Mesodermal cell (in vitro differentiated cells): ENCODE results near the gene TRPC4AP.

Experiments used
- H3K27ac ChIP-seq: 2 replicates; pipeline ENCODE4 v1.7.0; 2013; ENCODE audit warnings: mild to moderate bottlenecking, low read depth, low read length, moderate library complexity; ENCODE audit not compliant: severe bottlenecking
- H3K36me3 ChIP-seq: 2 replicates; pipeline ENCODE4 v1.7.1; 2013; ENCODE audit warnings: mild to moderate bottlenecking, low read length, moderate library complexity; ENCODE audit not compliant: control insufficient read depth, insufficient read depth
- H3K4me1 ChIP-seq: one replicate; pipeline ENCODE4 v1.7.1; 2013; ENCODE audit warnings: mild to moderate bottlenecking, low read length; ENCODE audit not compliant: insufficient read depth, control insufficient read depth, poor library complexity, severe bottlenecking
- H3K4me3 ChIP-seq: 2 replicates; pipeline ENCODE4 v1.7.0; 2013; ENCODE audit warnings: low read length, control low read depth, mild to moderate bottlenecking; ENCODE audit not compliant: insufficient read depth, poor library complexity, severe bottlenecking; ENCODE audit errors: extremely low read depth
- H3K9me3 ChIP-seq: 2 replicates; pipeline ENCODE4 v1.7.1; 2013; ENCODE audit warnings: mild to moderate bottlenecking, low read length, moderate library complexity; ENCODE audit not compliant: control insufficient read depth
- WGBS, 2 experiments: methylation state at CpG; one replicate each; pipeline ENCODE4 v1.1.5; 2013; ENCODE audit warnings: missing lambda C conversion rate in 2 of 2; ENCODE audit not compliant: insufficient coverage in 2 of 2; 5-methylcytosine and 5-hydroxymethylcytosine counted together

TRPC4AP gene

GRCh38 chr20:34964486-34964885 lies 128.1 kb downstream of the TRPC4AP start:
- H3K4me3 ChIP-seq = no peak overlapping the region
- H3K36me3 ChIP-seq = no peaks in the 10 kb centered on the region
- WGBS, 2 experiments = 83 to 100% methylated on average over 1 to 2 of the region's 5 CpGs
- H3K9me3 ChIP-seq = no peaks in the 10 kb centered on the region
- H3K4me1 ChIP-seq = no peaks in the 10 kb centered on the region
- no peak overlapping the region for H3K27ac ChIP-seq

GRCh38 chr20:34956751-34957472 lies 135.7 kb downstream of the TRPC4AP start:
- Histone ChIP-seq H3K36me3 (no peaks in the 10 kb centered on the region), H3K27ac (no peak overlapping the region), H3K4me1 (peaks cover 3% of the 10 kb centered on the region), H3K9me3 (no peaks in the 10 kb centered on the region), H3K4me3 (no peak overlapping the region)
- WGBS, 2 experiments = 90 to 93% methylated on average over 20 to 21 of the region's 21 CpGs

- Histone ChIP-seq H3K36me3 (peaks cover 7% of the 10 kb centered on the region), H3K27ac (peak overlapping the region; percentile 87), H3K4me3 (peak overlapping the region; percentile 55), H3K9me3 (no peaks in the 10 kb centered on the region), H3K4me1 (peaks cover 3% of the 10 kb centered on the region)
- WGBS, 2 experiments = 0 to 26% methylated on average over 3 of the region's 6 CpGs
These were observed 136.6 kb downstream of the TRPC4AP start for GRCh38 chr20:34956041-34956458.

GRCh38 chr20:34955231-34956040 lies 137.2 kb downstream of the TRPC4AP start, which contains the start of the genes GSS and MYH7B:
Gene GSS (minus strand): TSS chr20:34955806. CDS start chr20:34951852, 3,954 bp downstream.
Gene MYH7B (plus strand): TSS chr20:34955868. CDS start chr20:34978006, 22,138 bp downstream.
- H3K9me3 ChIP-seq = no peaks in the 10 kb centered on the region
- peaks cover 3% of the 10 kb centered on the region for H3K4me1 ChIP-seq
- peak within 1 kb of the TSS; percentile 55 for H3K4me3 ChIP-seq
- peak within 1 kb of the TSS; percentile 87 for H3K27ac ChIP-seq
- peaks cover 7% of the 10 kb centered on the region for H3K36me3 ChIP-seq
- 0% methylated on average over 43 to 62 of the region's 62 CpGs for WGBS, 2 experiments

- Histone ChIP-seq H3K27ac (peak overlapping the region; percentile 87), H3K4me1 (peaks cover 3% of the 10 kb centered on the region), H3K4me3 (peak overlapping the region; percentile 55), H3K36me3 (peaks cover 12% of the 10 kb centered on the region), H3K9me3 (no peaks in the 10 kb centered on the region)
- WGBS, 2 experiments = 23 to 32% methylated on average over 9 to 10 of the region's 13 CpGs
These were observed 137.7 kb downstream of the TRPC4AP start for GRCh38 chr20:34954904-34955230.

GRCh38 chr20:34953960-34954359 lies 138.6 kb downstream of the TRPC4AP start:
- Histone ChIP-seq H3K27ac (no peak overlapping the region), H3K9me3 (no peaks in the 10 kb centered on the region), H3K36me3 (peaks cover 14% of the 10 kb centered on the region), H3K4me3 (no peak overlapping the region), H3K4me1 (peaks cover 3% of the 10 kb centered on the region)
- WGBS, 2 experiments = 100% methylated on average over 3 of the region's 7 CpGs; no CpG with 5 or more reads in 1 of the 2 experiments

GRCh38 chr20:34952671-34953070 lies 139.9 kb downstream of the TRPC4AP start:
- Histone ChIP-seq H3K4me1 (peaks cover 9% of the 10 kb centered on the region), H3K4me3 (no peak overlapping the region), H3K36me3 (peaks cover 14% of the 10 kb centered on the region), H3K27ac (no peak overlapping the region), H3K9me3 (no peaks in the 10 kb centered on the region)
- 87 to 100% methylated on average over 3 to 4 of the region's 5 CpGs for WGBS, 2 experiments
